Endodermal cell (in vitro differentiated cells): ENCODE data around the gene HLCS. TPM values are rescaled to one million over a fixed set of nuclear protein-coding genes. Genes with fewer than 3 reads are reported as not detected.

Source experiments
- DNase-seq: peaks from one replicate; pipeline ENCODE4 v3.0.0-alpha.2; 2017
- H3K27ac ChIP-seq: 2 replicates; pipeline ENCODE4 v1.5.1; 2013; ENCODE audit warnings: mild to moderate bottlenecking, low read depth, low read length, moderate library complexity
- H3K27me3 ChIP-seq: 2 replicates; pipeline ENCODE4 v1.6.1; 2013; ENCODE audit warnings: mild to moderate bottlenecking, low read length, moderate library complexity; ENCODE audit not compliant: insufficient read depth, control insufficient read depth, poor library complexity, severe bottlenecking
- H3K36me3 ChIP-seq: 2 replicates; pipeline ENCODE4 v1.7.0; 2013; ENCODE audit warnings: mild to moderate bottlenecking, low read length, moderate library complexity; ENCODE audit not compliant: control insufficient read depth, insufficient read depth
- H3K4me1 ChIP-seq: one replicate; pipeline ENCODE4 v1.7.0; 2013; ENCODE audit warnings: low read length; ENCODE audit not compliant: control insufficient read depth, insufficient read depth
- H3K4me3 ChIP-seq: 2 replicates; pipeline ENCODE4 v1.5.1; 2013; ENCODE audit warnings: mild to moderate bottlenecking, low read length, moderate library complexity
- H3K9ac ChIP-seq: 2 replicates; pipeline ENCODE4 v1.6.1; 2013; ENCODE audit warnings: mild to moderate bottlenecking, low read length, moderate library complexity; ENCODE audit not compliant: poor library complexity, severe bottlenecking; ENCODE audit errors: extremely low read depth
- H3K9me3 ChIP-seq: 2 replicates; pipeline ENCODE4 v1.6.1; 2013; ENCODE audit warnings: mild to moderate bottlenecking, low read length, moderate library complexity; ENCODE audit not compliant: control insufficient read depth
- H3K27ac Mint-ChIP-seq: 2 replicates; pipeline ENCODE4 v1.8.0; 2020; ENCODE audit warnings: mixed read lengths
- H3K27me3 Mint-ChIP-seq: 2 replicates; pipeline ENCODE4 v1.8.0; 2021; ENCODE audit warnings: mild to moderate bottlenecking, mixed read lengths; ENCODE audit not compliant: insufficient read depth
- H3K36me3 Mint-ChIP-seq: 2 replicates; pipeline ENCODE4 v1.8.0; 2020; ENCODE audit warnings: low read depth, mixed read lengths
- H3K4me1 Mint-ChIP-seq: 2 replicates; pipeline ENCODE4 v1.8.0; 2020; ENCODE audit warnings: mixed read lengths
- H3K4me3 Mint-ChIP-seq: 2 replicates; pipeline ENCODE4 v1.8.0; 2020; ENCODE audit warnings: mild to moderate bottlenecking, moderate library complexity, mixed read lengths
- H3K9me3 Mint-ChIP-seq: 2 replicates; pipeline ENCODE4 v1.8.0; 2020; ENCODE audit warnings: mild to moderate bottlenecking, mixed read lengths
- WGBS, 2 experiments: methylation state at CpG; one replicate each; pipeline versions ENCODE4 v1.1.5 to v1.1.7; 2013; ENCODE audit warnings: missing lambda C conversion rate in 2 of 2, mixed read lengths in 1 of 2; ENCODE audit not compliant: insufficient coverage in 1 of 2, insufficient read length in 1 of 2; 5-methylcytosine and 5-hydroxymethylcytosine counted together
- long read RNA-seq, 4 experiments: library from polyadenylated mRNA in 2 of 4; library from RNA in 1 of 4; library from capped mRNA in 1 of 4; stranded (forward) in 3 of 4; unstranded in 1 of 4; transcript quantifications; one replicate each; pipeline ENCODE4 v2.0.0, GENCODE V29; 2020 to 2021; ENCODE audit warnings: inconsistent platforms in 1 of 4
- polyA plus RNA-seq, 2 experiments: library from polyadenylated mRNA; stranded (reverse); fragments of 50-300 nt; gene quantifications; one replicate each; pipeline ENCODE4 v1.2.3, GENCODE V29; 2013
- total RNA-seq, 2 donors: library from RNA; stranded (reverse); fragmentation: NEBNext Ultra II Directional in 1 of 2; extraction: Animal tissue kit (Norgen Biotek cat#: 25700) in 1 of 2; gene quantifications; 2 replicates in 1 of 2; 3 replicates in 1 of 2; pipeline ENCODE4 v1.2.1, GENCODE V29; 2021
- TF ChIP-seq, protein P1 (sequence below): fragments of 200-600 bp; sonication (generic); conservative IDR thresholded peaks from 2 replicates; pipeline ENCODE4 v1.5.0; 2021; ENCODE audit warnings: antibody characterized with exemption, mild to moderate bottlenecking

The HLCS gene
- total RNA-seq: 10 to 100 TPM; 25.0 to 30.1 TPM
- 13.9 TPM for polyA plus RNA-seq (2013, experiment 1 of 2)
- 12.3 TPM for polyA plus RNA-seq (2013, experiment 2 of 2)
- long read RNA-seq, experiment 1, full-length matches to known transcripts: 1 of 16 reads
- long read RNA-seq, experiment 1, partial matches to known transcripts: 3 of 16 reads
- long read RNA-seq, experiment 1, other reads (novel, unspliced or antisense): 12 of 16 reads
- long read RNA-seq, experiment 2, full-length matches to known transcripts: 1 of 64 reads
- long read RNA-seq, experiment 2, partial matches to known transcripts: 8 of 64 reads
- long read RNA-seq, experiment 2, other reads (novel, unspliced or antisense): 55 of 64 reads
- long read RNA-seq, experiment 3, full-length matches to known transcripts: 6 of 136 reads
- long read RNA-seq, experiment 3, partial matches to known transcripts: 16 of 136 reads
- long read RNA-seq, experiment 3, other reads (novel, unspliced or antisense): 114 of 136 reads
- long read RNA-seq, experiment 4, partial matches to known transcripts: 6 of 7 reads
- long read RNA-seq, experiment 4, other reads (novel, unspliced or antisense): 1 of 7 reads

DNA sequence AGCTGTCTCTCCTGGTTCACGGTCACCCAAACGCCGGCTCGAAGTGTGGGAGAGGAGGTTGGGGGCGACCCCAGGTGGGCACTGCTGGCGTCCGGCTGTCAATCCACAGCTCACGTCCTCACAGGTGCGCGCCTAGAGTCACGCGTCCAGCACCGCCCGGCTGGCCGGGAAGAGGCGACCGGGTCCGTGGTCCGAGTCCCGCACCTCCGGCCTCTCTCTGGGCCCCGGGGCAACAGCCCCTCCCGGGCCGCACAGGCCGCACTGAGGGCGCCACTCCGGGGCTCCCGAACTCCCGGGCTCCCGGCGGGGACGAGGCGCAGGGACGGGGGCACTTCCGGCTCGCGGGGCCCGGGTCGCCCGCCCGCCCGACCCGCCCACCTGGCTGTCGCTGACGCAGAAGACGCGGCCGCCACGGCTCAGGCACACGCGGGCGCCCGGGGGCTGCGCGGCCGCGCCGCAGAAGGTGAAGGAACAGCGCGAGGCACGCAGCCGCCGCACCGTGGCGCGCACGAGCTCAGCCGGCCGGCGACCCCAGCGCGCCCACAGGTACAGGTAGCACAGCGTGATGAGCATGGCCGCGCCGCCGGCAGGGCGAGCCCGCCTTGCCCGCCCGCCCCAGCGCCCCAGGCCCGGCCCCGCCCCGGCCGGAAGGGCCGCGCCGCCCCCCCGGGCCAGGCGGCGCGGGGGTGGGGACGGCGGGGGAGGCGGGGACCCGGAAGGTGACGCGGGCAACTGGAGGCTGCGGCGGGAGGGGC is at the start of gene HLCS:
HLCS (minus strand) TSS at position 604 of the 755 bp plus-strand sequence; CDS start at position 573, 31 bp downstream.
- Histone ChIP-seq H3K9ac (peak within 1 kb of the TSS; percentile 49), H3K4me1 (no peaks in the 10 kb centered on the region), H3K27me3 (no peaks in the 10 kb centered on the region), H3K9me3 (no peaks in the 10 kb centered on the region), H3K4me3 (peak within 1 kb of the TSS; percentile 78), H3K27ac (no peak within 1 kb of the TSS), H3K36me3 (no peaks in the 10 kb centered on the region)
- TF ChIP-seq, protein P1, sequence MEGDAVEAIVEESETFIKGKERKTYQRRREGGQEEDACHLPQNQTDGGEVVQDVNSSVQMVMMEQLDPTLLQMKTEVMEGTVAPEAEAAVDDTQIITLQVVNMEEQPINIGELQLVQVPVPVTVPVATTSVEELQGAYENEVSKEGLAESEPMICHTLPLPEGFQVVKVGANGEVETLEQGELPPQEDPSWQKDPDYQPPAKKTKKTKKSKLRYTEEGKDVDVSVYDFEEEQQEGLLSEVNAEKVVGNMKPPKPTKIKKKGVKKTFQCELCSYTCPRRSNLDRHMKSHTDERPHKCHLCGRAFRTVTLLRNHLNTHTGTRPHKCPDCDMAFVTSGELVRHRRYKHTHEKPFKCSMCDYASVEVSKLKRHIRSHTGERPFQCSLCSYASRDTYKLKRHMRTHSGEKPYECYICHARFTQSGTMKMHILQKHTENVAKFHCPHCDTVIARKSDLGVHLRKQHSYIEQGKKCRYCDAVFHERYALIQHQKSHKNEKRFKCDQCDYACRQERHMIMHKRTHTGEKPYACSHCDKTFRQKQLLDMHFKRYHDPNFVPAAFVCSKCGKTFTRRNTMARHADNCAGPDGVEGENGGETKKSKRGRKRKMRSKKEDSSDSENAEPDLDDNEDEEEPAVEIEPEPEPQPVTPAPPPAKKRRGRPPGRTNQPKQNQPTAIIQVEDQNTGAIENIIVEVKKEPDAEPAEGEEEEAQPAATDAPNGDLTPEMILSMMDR: peak; percentile 57
- 1 to 2% methylated on average over 18 to 85 of the region's 101 CpGs for WGBS, 2 experiments
- Mint-ChIP-seq H3K36me3 (peaks cover 7% of the 10 kb centered on the region), H3K4me3 (peak within 1 kb of the TSS; percentile 67), H3K4me1 (peaks cover 16% of the 10 kb centered on the region), H3K27me3 (no peaks in the 10 kb centered on the region), H3K27ac (peak within 1 kb of the TSS; percentile 74), H3K9me3 (no peaks in the 10 kb centered on the region)
- DNase-seq: peak; percentile 89

DNA sequence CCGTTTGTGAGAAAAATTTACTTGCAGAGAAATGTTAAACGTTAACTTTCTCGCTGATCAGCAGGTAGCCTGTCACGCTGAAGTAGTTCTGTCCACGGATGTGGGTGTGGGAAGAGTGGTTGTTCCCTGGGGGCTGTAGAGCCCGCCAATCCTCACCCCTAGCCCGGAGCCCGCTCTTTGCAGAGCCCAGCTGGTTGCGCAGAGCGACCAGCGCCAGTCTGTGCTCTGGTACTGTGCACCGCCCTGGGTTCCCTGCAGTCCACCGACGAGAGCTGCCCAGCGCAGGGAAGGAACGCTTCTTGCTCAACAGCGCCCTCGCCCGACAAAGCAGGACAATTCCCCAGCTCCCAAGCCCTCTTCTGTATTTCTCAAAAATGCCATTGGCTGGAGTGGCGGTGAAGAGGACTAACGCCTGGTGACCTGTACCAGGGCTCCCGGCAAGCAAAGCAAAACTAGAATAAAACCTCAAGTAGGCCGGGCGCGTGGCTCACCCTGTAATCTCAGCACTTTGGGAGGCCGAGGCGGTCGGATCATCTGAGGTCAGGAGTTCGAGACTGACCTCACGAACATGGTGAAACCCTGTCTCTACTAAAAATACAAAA is 43.4 kb upstream of the HLCS start:
- H3K27me3 Mint-ChIP-seq: peaks cover 39% of the 10 kb centered on the region
- WGBS, 2 experiments: 25 to 28% methylated on average over 18 to 30 of the region's 30 CpGs

More for the DNA sequence above, 43.4 kb upstream of the HLCS start:
- H3K36me3 Mint-ChIP-seq: peaks cover 7% of the 10 kb centered on the region
- H3K27ac Mint-ChIP-seq: no peak overlapping the region
- TF ChIP-seq, protein P1: peak; percentile 90
- Histone ChIP-seq H3K9ac (no peak overlapping the region), H3K36me3 (peaks cover 6% of the 10 kb centered on the region), H3K27me3 (peaks cover 18% of the 10 kb centered on the region), H3K4me1 (no peaks in the 10 kb centered on the region), H3K4me3 (peak overlapping the region; percentile 72), H3K9me3 (no peaks in the 10 kb centered on the region), H3K27ac (no peak overlapping the region)
- H3K4me3 Mint-ChIP-seq: peak overlapping the region; percentile 63
- peak; percentile 98 for DNase-seq
- H3K4me1 Mint-ChIP-seq: peaks cover 13% of the 10 kb centered on the region
- H3K9me3 Mint-ChIP-seq: no peaks in the 10 kb centered on the region
